Prostate gland (tissue), 2 donors: ENCODE measurements around the gene LDLRAD4. TPM values are rescaled to one million over a fixed set of nuclear protein-coding genes. Genes with fewer than 3 reads are reported as not detected.

Experiments
- DNase-seq: peaks from one replicate; pipeline ENCODE4 v3.0.0-alpha.2; 2019; ENCODE audit warnings: low spot score
- H3K27ac ChIP-seq, 2 donors: fragments of 200-600 bp; sonication (generic); 2 replicates each; pipeline ENCODE4 v1.5.1; 2017 to 2019
- H3K27me3 ChIP-seq: fragments of 200-600 bp; sonication (generic); replicated peaks from 2 replicates; pipeline ENCODE4 v1.5.1; 2019; ENCODE audit not compliant: insufficient read depth
- H3K36me3 ChIP-seq, 2 donors: fragments of 200-600 bp; sonication (generic); 1 replicate in 1 of 2; 2 replicates in 1 of 2; pipeline versions ENCODE4 v1.5.1 to v1.8.1; 2017 to 2019
- H3K4me1 ChIP-seq: fragments of 200-600 bp; sonication (generic); replicated peaks from 2 replicates; pipeline ENCODE4 v1.5.1; 2019
- H3K4me3 ChIP-seq, 2 donors: fragments of 200-600 bp; sonication (generic); 2 replicates each; pipeline ENCODE4 v1.5.1; 2017 to 2019
- H3K9me3 ChIP-seq: fragments of 200-600 bp; sonication (generic); 2 replicates; pipeline ENCODE4 v1.5.1; 2017
- CTCF ChIP-seq, 4 experiments: fragments of 200-600 bp in 2 of 4; fragments of 450-650 bp in 2 of 4; sonication (generic) in 2 of 4; IDR thresholded peaks; 1 replicate in 3 of 4; 2 replicates in 1 of 4; pipeline ENCODE4 v1.5.1; 2016 to 2019; ENCODE audit warnings: antibody characterized with exemption in 4 of 4, mild to moderate bottlenecking in 2 of 4, moderate library complexity in 2 of 4
- POLR2A ChIP-seq: fragments of 450-650 bp; IDR thresholded peaks from one replicate; pipeline ENCODE4 v1.6.1; 2016; ENCODE audit warnings: antibody characterized with exemption, mild to moderate bottlenecking
- POLR2AphosphoS5 ChIP-seq: sonication (generic); formaldehyde crosslinking; IDR thresholded peaks from one replicate; pipeline ENCODE4 v1.6.1; 2017; ENCODE audit warnings: antibody characterized with exemption
- WGBS: methylation state at CpG from one replicate; pipeline ENCODE4 v1.1.5; 2018; 5-methylcytosine and 5-hydroxymethylcytosine counted together
- intact Hi-C: fragments of 100-400 bp; cut with DNase I; formaldehyde crosslinking; loops from one replicate; pipeline ENCODE4 v1.14.2; 2022
- total RNA-seq, 2 donors: library from RNA; depleted of rRNA; stranded (reverse); fragments of >200 nt; gene quantifications; one replicate each; pipeline ENCODE4 v1.1.0, GENCODE V29; 2016

The LDLRAD4 gene
- total RNA-seq, 2 donors from 2014 or later = 59.9 to 107 TPM

- Histone ChIP-seq H3K27me3 (no peaks in the 10 kb centered on the region), H3K9me3 (no peaks in the 10 kb centered on the region), H3K27ac (no peak overlapping the region), H3K4me1 (no peaks in the 10 kb centered on the region), H3K4me3 (no peak overlapping the region), H3K36me3 (no peaks in the 10 kb centered on the region)
- 89% methylated on average over 8 of the region's 8 CpGs for WGBS
- intact Hi-C loops = no loop called here
- TF ChIP-seq CTCF (IDR thresholded peaks at IDR 0.05) (no peak), POLR2A (no peak)
- no peak for DNase-seq
Observed at GRCh38 chr18:13658436-13659204, 440.1 kb downstream of the LDLRAD4 start.

- intact Hi-C loops = loop anchor here (10.0 kb wide), 1 partner anchor 56 kb away; no protein-coding TSS in a partner anchor
- Histone ChIP-seq H3K36me3 (no peaks in the 10 kb centered on the region), H3K4me1 (no peaks in the 10 kb centered on the region), H3K9me3 (no peaks in the 10 kb centered on the region), H3K27ac (no peak overlapping the region), H3K27me3 (no peaks in the 10 kb centered on the region), H3K4me3 (no peak overlapping the region)
- no peak for TF ChIP-seq POLR2AphosphoS5
- no peak for TF ChIP-seq CTCF (IDR thresholded peaks at IDR 0.05)
- TF ChIP-seq POLR2A = no peak
- 71% methylated on average over 5 of the region's 5 CpGs for WGBS
- no peak for DNase-seq
Observed at GRCh38 chr18:13660510-13660909, 441.9 kb downstream of the LDLRAD4 start.

GRCh38 chr18:13661051-13661778, 442.7 kb downstream of the LDLRAD4 start:
- TF ChIP-seq POLR2AphosphoS5 (no peak), POLR2A (no peak), CTCF (IDR thresholded peaks at IDR 0.05) (no peak)
- no peak overlapping the region for H3K4me3 ChIP-seq
- no peak for DNase-seq
- no peak overlapping the region for H3K27ac ChIP-seq
- H3K27me3 ChIP-seq = no peaks in the 10 kb centered on the region
- intact Hi-C loops = loop anchor here (10.0 kb wide), 1 partner anchor 56 kb away; no protein-coding TSS in a partner anchor
- no peaks in the 10 kb centered on the region for H3K4me1 ChIP-seq
- H3K9me3 ChIP-seq = no peaks in the 10 kb centered on the region
- H3K36me3 ChIP-seq = no peaks in the 10 kb centered on the region
- 76% methylated on average over 8 of the region's 8 CpGs for WGBS

- Histone ChIP-seq H3K27me3 (no peaks in the 10 kb centered on the region), H3K4me1 (no peaks in the 10 kb centered on the region), H3K36me3 (no peaks in the 10 kb centered on the region), H3K4me3 (no peak overlapping the region), H3K9me3 (no peaks in the 10 kb centered on the region), H3K27ac (no peak overlapping the region)
- 79% methylated on average over 2 of the region's 2 CpGs for WGBS
- DNase-seq = no peak
- TF ChIP-seq POLR2AphosphoS5 (no peak), POLR2A (no peak), CTCF (IDR thresholded peaks at IDR 0.05) (no peak)
- intact Hi-C loops = loop anchor here (10.0 kb wide), 1 partner anchor 57 kb away; no protein-coding TSS in a partner anchor
Observed at GRCh38 chr18:13661779-13662256, 443.3 kb downstream of the LDLRAD4 start.
